Breast epithelium (tissue), 4 donors: ENCODE data around the gene JPH2. TPM values are rescaled to one million over a fixed set of nuclear protein-coding genes. Genes with fewer than 3 reads are reported as not detected.

Experiments
- DNase-seq, 2 donors: peaks; one replicate each; pipeline ENCODE4 v3.0.0-alpha.2; 2019; ENCODE audit warnings: low spot score in 2 of 2
- H3K27ac ChIP-seq, 2 donors: fragments of 200-600 bp; sonication (generic) in 1 of 2; one replicate each; pipeline ENCODE4 v1.5.1; 2016 to 2019; ENCODE audit warnings: mild to moderate bottlenecking in 1 of 2
- H3K27me3 ChIP-seq, 2 donors: fragments of 200-600 bp; sonication (generic) in 1 of 2; one replicate each; pipeline versions ENCODE4 v1.5.1 to v1.6.0; 2017 to 2019; ENCODE audit warnings: control low read depth in 1 of 2, mild to moderate bottlenecking in 1 of 2
- H3K36me3 ChIP-seq: fragments of 200-600 bp; one replicate; pipeline ENCODE4 v1.5.1; 2019
- H3K4me1 ChIP-seq, 2 donors: fragments of 200-600 bp; sonication (generic); one replicate each; pipeline ENCODE4 v1.5.1; 2016 to 2019; ENCODE audit warnings: control low read depth in 1 of 2
- H3K4me3 ChIP-seq, 3 donors: fragments of 200-600 bp; sonication (generic); 1 replicate in 2 of 3; 2 replicates in 1 of 3; pipeline ENCODE4 v1.5.1; 2016 to 2019; ENCODE audit warnings: mild to moderate bottlenecking in 3 of 3, moderate library complexity in 2 of 3
- H3K9me3 ChIP-seq, 2 donors: fragments of 200-600 bp; sonication (generic) in 1 of 2; one replicate each; pipeline ENCODE4 v1.5.1; 2016 to 2019; ENCODE audit warnings: control low read depth in 1 of 2
- POLR2A ChIP-seq: fragments of 450-650 bp; IDR thresholded peaks from one replicate; pipeline ENCODE4 v1.6.1; 2016; ENCODE audit warnings: antibody characterized with exemption, mild to moderate bottlenecking, moderate library complexity
- POLR2AphosphoS5 ChIP-seq, 3 donors: sonication (generic); formaldehyde crosslinking; IDR thresholded peaks; one replicate each; pipeline ENCODE4 v1.6.1; 2017; ENCODE audit warnings: antibody characterized with exemption in 3 of 3
- intact Hi-C: fragments of 100-400 bp; cut with DNase I; formaldehyde crosslinking; loops from one replicate; pipeline ENCODE4 v1.15.1; 2023; ENCODE audit warnings: low total_unique reads
- total RNA-seq, 3 donors: library from RNA; depleted of rRNA; stranded (reverse); fragments of >200 nt; gene quantifications; one replicate each; pipeline ENCODE4 v1.1.0, GENCODE V29; 2016
- TF ChIP-seq, protein P1 (sequence below), 3 donors: fragments of 450-650 bp; IDR thresholded peaks; one replicate each; pipeline ENCODE4 v1.5.1; 2016 to 2017; ENCODE audit warnings: antibody characterized with exemption in 3 of 3, mild to moderate bottlenecking in 3 of 3, moderate library complexity in 3 of 3

JPH2 gene
- total RNA-seq, 3 donors from 2014 or later: 9.3 to 16.4 (median 16.2) TPM

DNA sequence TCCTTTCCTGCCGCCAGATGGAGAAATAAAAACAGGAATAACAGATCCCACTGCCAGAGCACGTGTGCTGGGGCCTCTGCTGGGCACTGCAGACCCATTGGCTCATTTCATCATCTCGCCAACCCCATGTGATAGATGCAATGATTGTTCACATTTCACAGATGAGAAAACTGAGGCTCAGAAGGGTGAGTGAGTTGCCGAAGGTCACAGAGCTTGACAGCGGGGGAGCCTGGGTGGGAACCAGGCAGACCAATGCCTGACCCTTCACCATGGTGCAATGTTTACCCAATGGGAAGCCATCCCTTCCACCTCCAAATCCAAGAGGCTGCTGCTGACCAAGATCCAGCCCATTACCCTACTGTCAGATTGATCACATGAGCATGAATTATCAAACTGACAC is 105.1 kb downstream of the JPH2 start:
- no peaks in the 10 kb centered on the region for H3K36me3 ChIP-seq
- no peak overlapping the region for H3K27ac ChIP-seq
- no peaks in the 10 kb centered on the region for H3K4me1 ChIP-seq
- intact Hi-C loops: loop anchor here (5.0 kb wide), 1 partner anchor 550 kb away; no protein-coding TSS in a partner anchor
- no peak for DNase-seq
- H3K4me3 ChIP-seq: no peak overlapping the region
- no peak for TF ChIP-seq POLR2A
- TF ChIP-seq, protein P1, sequence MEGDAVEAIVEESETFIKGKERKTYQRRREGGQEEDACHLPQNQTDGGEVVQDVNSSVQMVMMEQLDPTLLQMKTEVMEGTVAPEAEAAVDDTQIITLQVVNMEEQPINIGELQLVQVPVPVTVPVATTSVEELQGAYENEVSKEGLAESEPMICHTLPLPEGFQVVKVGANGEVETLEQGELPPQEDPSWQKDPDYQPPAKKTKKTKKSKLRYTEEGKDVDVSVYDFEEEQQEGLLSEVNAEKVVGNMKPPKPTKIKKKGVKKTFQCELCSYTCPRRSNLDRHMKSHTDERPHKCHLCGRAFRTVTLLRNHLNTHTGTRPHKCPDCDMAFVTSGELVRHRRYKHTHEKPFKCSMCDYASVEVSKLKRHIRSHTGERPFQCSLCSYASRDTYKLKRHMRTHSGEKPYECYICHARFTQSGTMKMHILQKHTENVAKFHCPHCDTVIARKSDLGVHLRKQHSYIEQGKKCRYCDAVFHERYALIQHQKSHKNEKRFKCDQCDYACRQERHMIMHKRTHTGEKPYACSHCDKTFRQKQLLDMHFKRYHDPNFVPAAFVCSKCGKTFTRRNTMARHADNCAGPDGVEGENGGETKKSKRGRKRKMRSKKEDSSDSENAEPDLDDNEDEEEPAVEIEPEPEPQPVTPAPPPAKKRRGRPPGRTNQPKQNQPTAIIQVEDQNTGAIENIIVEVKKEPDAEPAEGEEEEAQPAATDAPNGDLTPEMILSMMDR (IDR thresholded peaks at IDR 0.05): no peak
- TF ChIP-seq POLR2AphosphoS5 (IDR thresholded peaks at IDR 0.05): no peak
- no peaks in the 10 kb centered on the region for H3K9me3 ChIP-seq
- H3K27me3 ChIP-seq: no peaks in the 10 kb centered on the region

DNA sequence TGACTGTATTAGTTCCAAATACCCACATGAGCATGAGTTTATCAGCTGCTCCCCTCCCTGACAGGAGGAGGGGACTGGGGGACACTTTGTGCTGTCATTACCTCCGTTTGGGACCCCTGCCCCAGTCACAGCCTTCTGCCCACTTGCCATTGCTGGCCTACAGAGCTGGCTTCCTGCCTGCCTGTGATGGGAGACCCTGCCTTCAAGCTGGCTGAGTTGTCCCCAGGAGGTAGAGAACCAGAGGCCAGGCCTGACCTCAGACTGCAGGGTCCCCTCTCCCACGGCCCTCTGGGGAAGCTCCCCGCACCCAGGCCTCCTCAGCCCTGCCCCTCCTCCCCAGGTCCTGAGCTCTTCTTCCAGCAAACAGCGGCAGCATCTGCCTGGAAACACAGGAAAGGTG is 105.5 kb downstream of the JPH2 start:
- intact Hi-C loops: loop anchor here (5.0 kb wide), 1 partner anchor 549 kb away; no protein-coding TSS in a partner anchor
- no peak for TF ChIP-seq POLR2A
- TF ChIP-seq POLR2AphosphoS5 (IDR thresholded peaks at IDR 0.05): no peak
- TF ChIP-seq, protein P1 (IDR thresholded peaks at IDR 0.05): no peak
- peak in 1 of 2 donors; percentile 17 for DNase-seq

DNA sequence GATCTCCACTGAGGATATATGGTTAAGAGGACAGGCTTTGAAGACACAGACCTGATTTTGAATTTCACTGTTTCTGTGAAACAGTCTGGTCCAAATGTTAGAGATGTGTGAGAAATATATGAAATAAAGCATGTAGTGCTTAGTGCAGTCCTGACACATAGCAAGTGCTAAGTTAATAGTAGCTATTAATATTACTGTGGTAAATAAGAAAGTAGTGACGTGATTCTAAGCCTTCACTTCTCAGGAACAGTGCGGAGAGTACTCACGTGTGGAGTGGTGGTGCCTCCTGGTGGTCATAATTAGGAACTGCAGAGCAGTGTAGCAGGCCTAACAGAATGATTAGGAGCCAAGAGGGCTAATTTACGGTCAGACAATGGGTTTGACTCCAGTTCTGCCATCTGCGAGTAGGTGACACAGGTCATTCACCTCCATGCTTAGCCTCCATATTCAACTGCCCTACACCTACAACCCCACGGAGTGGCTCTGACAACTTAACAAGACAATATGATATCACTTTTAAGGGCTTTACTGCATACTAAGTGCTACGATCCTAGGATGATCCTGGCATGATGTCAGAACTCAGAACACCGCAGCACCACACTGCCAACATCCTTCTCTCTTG is 106.2 kb downstream of the JPH2 start:
- Histone ChIP-seq H3K4me3 (no peak overlapping the region), H3K36me3 (no peaks in the 10 kb centered on the region), H3K27me3 (no peaks in the 10 kb centered on the region), H3K4me1 (no peaks in the 10 kb centered on the region), H3K27ac (no peak overlapping the region), H3K9me3 (no peaks in the 10 kb centered on the region)
- DNase-seq: peak; percentile 57 to 72
- intact Hi-C loops: loop anchor here (5.0 kb wide), 1 partner anchor 548 kb away; no protein-coding TSS in a partner anchor
- no peak for TF ChIP-seq POLR2A
- TF ChIP-seq, protein P1 (IDR thresholded peaks at IDR 0.05): peak; percentile 93 to 96 (median 95)
- TF ChIP-seq POLR2AphosphoS5 (IDR thresholded peaks at IDR 0.05): peak in 1 of 3 donors; percentile 11

More for the DNA sequence above, 105.5 kb downstream of the JPH2 start:
- H3K36me3 ChIP-seq: no peaks in the 10 kb centered on the region
- H3K9me3 ChIP-seq: no peaks in the 10 kb centered on the region
- H3K4me3 ChIP-seq: no peak overlapping the region
- no peaks in the 10 kb centered on the region for H3K4me1 ChIP-seq
- no peaks in the 10 kb centered on the region for H3K27me3 ChIP-seq
- H3K27ac ChIP-seq: no peak overlapping the region

DNA sequence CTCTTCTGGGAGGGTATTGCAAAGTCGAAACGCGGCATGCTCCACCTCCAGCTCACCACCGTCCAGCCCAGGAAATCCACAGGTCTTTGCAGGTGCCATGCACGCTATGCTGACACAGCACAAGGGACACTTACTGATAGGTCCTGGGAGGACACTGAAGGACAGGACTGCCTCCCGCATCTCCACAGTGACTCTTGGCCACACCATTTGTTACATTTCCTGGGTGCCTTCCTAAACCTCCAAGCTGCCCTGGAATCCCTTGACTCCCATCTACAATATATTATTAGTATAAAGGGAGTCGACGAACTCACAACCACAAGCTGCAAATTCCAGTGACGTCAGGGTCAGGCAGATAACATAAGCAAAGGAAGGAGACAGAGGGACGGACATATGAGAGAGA is 106.9 kb downstream of the JPH2 start:
- TF ChIP-seq, protein P1 (IDR thresholded peaks at IDR 0.05): no peak
- no peak for TF ChIP-seq POLR2AphosphoS5 (IDR thresholded peaks at IDR 0.05)
- TF ChIP-seq POLR2A: no peak

DNA sequence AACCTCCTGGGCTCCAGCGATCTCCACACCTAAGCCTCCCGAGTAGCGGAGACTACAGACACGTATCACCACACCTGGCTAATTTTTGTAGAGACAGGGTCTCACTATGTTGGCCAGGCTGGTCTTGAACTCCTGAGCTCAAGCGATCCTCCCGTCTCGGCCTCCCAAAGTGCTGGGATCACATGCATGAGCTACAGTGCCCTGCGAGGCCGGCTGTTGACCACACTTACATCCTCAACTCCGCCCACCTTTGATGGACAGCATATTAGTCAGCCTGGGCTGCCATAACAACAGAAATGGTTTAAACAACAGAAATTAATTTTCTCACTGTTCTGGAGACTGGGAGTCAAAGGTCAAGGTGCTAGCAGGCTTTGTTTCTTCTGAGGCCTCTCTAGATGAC is 107.7 kb downstream of the JPH2 start:
- intact Hi-C loops: loop anchor here (5.0 kb wide), 1 partner anchor 332 kb away; no protein-coding TSS in a partner anchor
- Histone ChIP-seq H3K36me3 (no peaks in the 10 kb centered on the region), H3K4me1 (no peaks in the 10 kb centered on the region), H3K9me3 (no peaks in the 10 kb centered on the region), H3K27me3 (no peaks in the 10 kb centered on the region), H3K27ac (no peak overlapping the region), H3K4me3 (no peak overlapping the region)
- peak in 1 of 2 donors; percentile 9 for DNase-seq
- no peak for TF ChIP-seq POLR2A
- TF ChIP-seq, protein P1 (IDR thresholded peaks at IDR 0.05): no peak
- no peak for TF ChIP-seq POLR2AphosphoS5 (IDR thresholded peaks at IDR 0.05)

More for the DNA sequence above, 106.9 kb downstream of the JPH2 start:
- no peak overlapping the region for H3K4me3 ChIP-seq
- H3K4me1 ChIP-seq: no peaks in the 10 kb centered on the region
- no peaks in the 10 kb centered on the region for H3K9me3 ChIP-seq
- H3K27me3 ChIP-seq: no peaks in the 10 kb centered on the region
- H3K27ac ChIP-seq: no peak overlapping the region
- no peaks in the 10 kb centered on the region for H3K36me3 ChIP-seq
- intact Hi-C loops: loop anchor here (5.0 kb wide), 1 partner anchor 548 kb away; no protein-coding TSS in a partner anchor
- DNase-seq: peak in 1 of 2 donors; percentile 15
